ENCODE data around the gene STK32B. TPM values are rescaled to one million over a fixed set of nuclear protein-coding genes. Genes with fewer than 3 reads are reported as not detected.

Gene STK32B
- total RNA-seq, 4 donors from 2014 or later: 0.46 to 0.68 (median 0.49) TPM; not detected in 1

GRCh38 chr4:5142726-5143125, 91.4 kb downstream of the STK32B start:
- no peak for DNase-seq
- intact Hi-C loops (cut with DNase I; ENCODE audit: low total_unique reads): loop anchor here (5.0 kb wide), 1 partner anchor 145 kb away; no protein-coding TSS in a partner anchor

GRCh38 chr4:5143306-5143861, 92.1 kb downstream of the STK32B start:
- H3K4me3 ChIP-seq: no peak overlapping the region
- H3K4me1 ChIP-seq: no peaks in the 10 kb centered on the region
- intact Hi-C loops (cut with DNase I; ENCODE audit: low total_unique reads) (loop anchor here (5.0 kb wide), 1 partner anchor 146 kb away; no protein-coding TSS in a partner anchor), in situ Hi-C loops (cut with MboI; ENCODE audit: low sequenced_read_pairs in 4 of 4) (no loop called here)
- DNase-seq (no peak), ATAC-seq (no peak)
- no peak for TF ChIP-seq CTCF (IDR thresholded peaks at IDR 0.05 in 4 of 5, conservative IDR thresholded peaks at IDR 0.05 in 1 of 5)
- TF ChIP-seq POLR2A (IDR thresholded peaks at IDR 0.05): no peak
- no peaks in the 10 kb centered on the region for H3K27me3 ChIP-seq
- H3K9me3 ChIP-seq: no peaks in the 10 kb centered on the region
- H3K36me3 ChIP-seq: no peaks in the 10 kb centered on the region
- H3K27ac ChIP-seq: no peak overlapping the region

More at GRCh38 chr4:5142726-5143125, 91.4 kb downstream of the STK32B start:
- in situ Hi-C loops (cut with MboI; ENCODE audit: low sequenced_read_pairs in 4 of 4): no loop called here
- no peak overlapping the region for H3K27ac ChIP-seq
- H3K4me3 ChIP-seq: no peak overlapping the region
- no peaks in the 10 kb centered on the region for H3K9me3 ChIP-seq
- H3K4me1 ChIP-seq: no peaks in the 10 kb centered on the region
- ATAC-seq: no peak
- TF ChIP-seq POLR2A (IDR thresholded peaks at IDR 0.05) (no peak), CTCF (IDR thresholded peaks at IDR 0.05 in 4 of 5, conservative IDR thresholded peaks at IDR 0.05 in 1 of 5) (peak in 2 of 5 experiments; percentile 7 to 24)
- no peaks in the 10 kb centered on the region for H3K36me3 ChIP-seq
- H3K27me3 ChIP-seq: no peaks in the 10 kb centered on the region

GRCh38 chr4:5143940-5144339, 92.7 kb downstream of the STK32B start:
- intact Hi-C loops (cut with DNase I; ENCODE audit: low total_unique reads): loop anchor here (5.0 kb wide), 1 partner anchor 147 kb away; no protein-coding TSS in a partner anchor

GRCh38 chr4:5144384-5144783, 93.1 kb downstream of the STK32B start:
- Histone ChIP-seq H3K9me3 (no peaks in the 10 kb centered on the region), H3K27ac (no peak overlapping the region), H3K4me1 (no peaks in the 10 kb centered on the region), H3K36me3 (no peaks in the 10 kb centered on the region), H3K4me3 (no peak overlapping the region), H3K27me3 (no peaks in the 10 kb centered on the region)
- DNase-seq: no peak
- in situ Hi-C loops (cut with MboI; ENCODE audit: low sequenced_read_pairs in 4 of 4): no loop called here
- TF ChIP-seq POLR2A (IDR thresholded peaks at IDR 0.05) (no peak), CTCF (IDR thresholded peaks at IDR 0.05 in 4 of 5, conservative IDR thresholded peaks at IDR 0.05 in 1 of 5) (no peak)
- intact Hi-C loops (cut with DNase I; ENCODE audit: low total_unique reads): loop anchor here (5.0 kb wide), 1 partner anchor 147 kb away; no protein-coding TSS in a partner anchor
- ATAC-seq: no peak

More at GRCh38 chr4:5143940-5144339, 92.7 kb downstream of the STK32B start:
- Histone ChIP-seq H3K4me3 (no peak overlapping the region), H3K27ac (no peak overlapping the region), H3K4me1 (no peaks in the 10 kb centered on the region), H3K27me3 (no peaks in the 10 kb centered on the region), H3K36me3 (no peaks in the 10 kb centered on the region), H3K9me3 (no peaks in the 10 kb centered on the region)
- DNase-seq (peak; percentile 26 to 34), ATAC-seq (peak; percentile 62 to 72)
- in situ Hi-C loops (cut with MboI; ENCODE audit: low sequenced_read_pairs in 4 of 4): no loop called here
- no peak for TF ChIP-seq CTCF (IDR thresholded peaks at IDR 0.05 in 4 of 5, conservative IDR thresholded peaks at IDR 0.05 in 1 of 5)
- no peak for TF ChIP-seq POLR2A (IDR thresholded peaks at IDR 0.05)

Measured in gastrocnemius medialis (tissue), 4 donors.